Kidney epithelial cell (primary cell): ENCODE data around the gene SHISA6. TPM values are rescaled to one million over a fixed set of nuclear protein-coding genes. Genes with fewer than 3 reads are reported as not detected.

ENCODE experiments used
- DNase-seq: peaks from one replicate; pipeline ENCODE4 v3.0.0-alpha.2; 2010; ENCODE audit warnings: low read depth
- H3K27me3 ChIP-seq: 2 replicates; pipeline ENCODE4 v1.6.0; 2011; ENCODE audit warnings: low read length; ENCODE audit not compliant: control insufficient read depth, insufficient read depth
- H3K36me3 ChIP-seq: 2 replicates; pipeline ENCODE4 v1.5.1; 2011; ENCODE audit warnings: low read length; ENCODE audit not compliant: control insufficient read depth, insufficient read depth
- H3K4me3 ChIP-seq: 2 replicates; pipeline ENCODE4 v1.5.1; 2011; ENCODE audit warnings: low read depth, mild to moderate bottlenecking, control low read depth, low read length
- total RNA-seq: library from RNA; depleted of rRNA; stranded (reverse); fragments of >200 nt; gene quantifications from 2 replicates; pipeline ENCODE4 v1.2.3, GENCODE V29; 2015
- TF ChIP-seq, protein P1 (sequence below): IDR thresholded peaks from 2 replicates; pipeline ENCODE4 v1.5.1; 2011; ENCODE audit warnings: mild to moderate bottlenecking, moderate library complexity, low read length, control low read depth, inconsistent platforms; ENCODE audit not compliant: insufficient read depth, poor library complexity, severe bottlenecking

SHISA6 gene
- total RNA-seq, 1 donor from 2014 or later: 0.71 TPM

- TF ChIP-seq, protein P1, sequence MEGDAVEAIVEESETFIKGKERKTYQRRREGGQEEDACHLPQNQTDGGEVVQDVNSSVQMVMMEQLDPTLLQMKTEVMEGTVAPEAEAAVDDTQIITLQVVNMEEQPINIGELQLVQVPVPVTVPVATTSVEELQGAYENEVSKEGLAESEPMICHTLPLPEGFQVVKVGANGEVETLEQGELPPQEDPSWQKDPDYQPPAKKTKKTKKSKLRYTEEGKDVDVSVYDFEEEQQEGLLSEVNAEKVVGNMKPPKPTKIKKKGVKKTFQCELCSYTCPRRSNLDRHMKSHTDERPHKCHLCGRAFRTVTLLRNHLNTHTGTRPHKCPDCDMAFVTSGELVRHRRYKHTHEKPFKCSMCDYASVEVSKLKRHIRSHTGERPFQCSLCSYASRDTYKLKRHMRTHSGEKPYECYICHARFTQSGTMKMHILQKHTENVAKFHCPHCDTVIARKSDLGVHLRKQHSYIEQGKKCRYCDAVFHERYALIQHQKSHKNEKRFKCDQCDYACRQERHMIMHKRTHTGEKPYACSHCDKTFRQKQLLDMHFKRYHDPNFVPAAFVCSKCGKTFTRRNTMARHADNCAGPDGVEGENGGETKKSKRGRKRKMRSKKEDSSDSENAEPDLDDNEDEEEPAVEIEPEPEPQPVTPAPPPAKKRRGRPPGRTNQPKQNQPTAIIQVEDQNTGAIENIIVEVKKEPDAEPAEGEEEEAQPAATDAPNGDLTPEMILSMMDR: no peak
- H3K4me3 ChIP-seq: no peak overlapping the region
- H3K27me3 ChIP-seq: no peaks in the 10 kb centered on the region
- H3K36me3 ChIP-seq: no peaks in the 10 kb centered on the region
- no peak for DNase-seq
These were observed 77.2 kb downstream of the SHISA6 start for GRCh38 chr17:11318207-11318606.

GRCh38 chr17:11319894-11320293, 78.9 kb downstream of the SHISA6 start:
- no peaks in the 10 kb centered on the region for H3K27me3 ChIP-seq
- no peaks in the 10 kb centered on the region for H3K36me3 ChIP-seq
- DNase-seq: no peak
- H3K4me3 ChIP-seq: no peak overlapping the region
- TF ChIP-seq, protein P1: no peak

DNA sequence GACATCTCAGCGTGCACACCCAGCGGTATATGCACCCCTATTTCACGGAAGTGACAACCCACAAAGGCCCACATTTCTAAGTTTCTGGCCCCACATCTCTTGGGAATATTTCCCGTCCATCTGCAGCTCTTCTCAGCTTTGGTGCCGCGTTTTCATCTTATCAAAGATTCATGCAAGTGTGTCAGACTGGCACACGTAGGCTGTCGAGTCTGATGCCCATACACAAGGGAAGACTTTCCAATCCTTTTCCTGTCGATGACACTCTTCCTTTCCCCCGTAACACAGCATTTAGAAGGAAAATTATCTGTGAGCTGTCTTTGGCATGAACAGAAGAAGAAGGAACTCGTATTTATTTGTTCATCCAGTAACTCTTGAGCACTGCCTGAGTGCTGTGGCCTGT, 83.0 kb downstream of the SHISA6 start:
- Histone ChIP-seq H3K36me3 (no peaks in the 10 kb centered on the region), H3K4me3 (no peak overlapping the region), H3K27me3 (no peaks in the 10 kb centered on the region)
- TF ChIP-seq, protein P1: no peak
- DNase-seq: no peak

GRCh38 chr17:11324846-11325420, 83.9 kb downstream of the SHISA6 start:
- H3K4me3 ChIP-seq: no peak overlapping the region
- H3K27me3 ChIP-seq: no peaks in the 10 kb centered on the region
- TF ChIP-seq, protein P1: no peak
- no peak for DNase-seq
- no peaks in the 10 kb centered on the region for H3K36me3 ChIP-seq

- Histone ChIP-seq H3K4me3 (no peak overlapping the region), H3K36me3 (no peaks in the 10 kb centered on the region), H3K27me3 (no peaks in the 10 kb centered on the region)
- TF ChIP-seq, protein P1: no peak
- DNase-seq: no peak
These were observed 85.5 kb downstream of the SHISA6 start for GRCh38 chr17:11326492-11326891.

DNA sequence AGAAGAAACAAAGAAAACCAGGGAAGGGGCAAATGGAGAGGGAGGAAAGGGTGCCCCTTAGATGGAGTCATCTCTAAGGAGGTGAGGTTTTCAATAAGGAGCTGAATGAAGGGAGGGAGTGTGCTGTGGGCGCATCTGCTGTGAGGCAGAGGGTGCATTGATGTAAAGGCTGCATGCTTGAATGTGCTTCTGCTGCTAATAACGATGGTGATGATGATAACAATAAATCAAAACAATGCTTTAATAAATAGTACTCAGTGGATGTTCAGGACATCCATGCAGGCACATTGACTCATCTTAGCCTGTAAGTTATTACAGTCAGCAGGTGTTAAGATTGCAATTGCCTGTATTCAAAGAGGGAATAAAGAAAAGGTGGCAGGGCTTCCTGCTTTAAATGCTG, 87.8 kb downstream of the SHISA6 start:
- no peaks in the 10 kb centered on the region for H3K36me3 ChIP-seq
- no peaks in the 10 kb centered on the region for H3K27me3 ChIP-seq
- H3K4me3 ChIP-seq: no peak overlapping the region
- no peak for DNase-seq
- TF ChIP-seq, protein P1: no peak
